ENCODE data around the gene VPS37D. TPM values are rescaled to one million over a fixed set of nuclear protein-coding genes. Genes with fewer than 3 reads are reported as not detected.

The VPS37D gene
- total RNA-seq, 2 donors from 2014 or later: 0.92 to 1.2 TPM

DNA sequence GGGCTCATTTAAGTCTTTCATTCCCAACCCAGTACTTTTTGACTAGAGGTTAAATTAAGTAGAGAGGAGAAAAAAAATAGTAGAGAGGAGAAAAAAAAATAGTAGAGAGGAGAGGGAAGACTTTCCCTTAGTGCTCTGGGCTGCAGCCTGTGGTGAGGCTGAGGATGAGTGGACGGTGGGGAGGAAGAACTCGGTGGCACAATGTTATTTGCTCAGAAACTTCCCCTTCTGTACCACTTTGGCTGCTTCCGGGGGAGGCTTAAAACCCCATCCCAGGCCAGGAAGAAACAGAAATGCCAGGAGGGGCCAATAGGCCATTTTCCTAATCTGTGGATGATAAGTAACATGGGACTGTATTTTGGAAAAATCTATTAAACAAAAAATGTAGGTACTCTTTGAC lies 28.7 kb upstream of the VPS37D start:
- DNase-seq (ENCODE audit: low spot score): no peak
- H3K4me3 ChIP-seq: no peak overlapping the region
- no peaks in the 10 kb centered on the region for H3K36me3 ChIP-seq
- no peaks in the 10 kb centered on the region for H3K27me3 ChIP-seq (replicated peaks; ENCODE audit: insufficient read depth)
- H3K27ac ChIP-seq: no peak overlapping the region
- TF ChIP-seq, protein P1, sequence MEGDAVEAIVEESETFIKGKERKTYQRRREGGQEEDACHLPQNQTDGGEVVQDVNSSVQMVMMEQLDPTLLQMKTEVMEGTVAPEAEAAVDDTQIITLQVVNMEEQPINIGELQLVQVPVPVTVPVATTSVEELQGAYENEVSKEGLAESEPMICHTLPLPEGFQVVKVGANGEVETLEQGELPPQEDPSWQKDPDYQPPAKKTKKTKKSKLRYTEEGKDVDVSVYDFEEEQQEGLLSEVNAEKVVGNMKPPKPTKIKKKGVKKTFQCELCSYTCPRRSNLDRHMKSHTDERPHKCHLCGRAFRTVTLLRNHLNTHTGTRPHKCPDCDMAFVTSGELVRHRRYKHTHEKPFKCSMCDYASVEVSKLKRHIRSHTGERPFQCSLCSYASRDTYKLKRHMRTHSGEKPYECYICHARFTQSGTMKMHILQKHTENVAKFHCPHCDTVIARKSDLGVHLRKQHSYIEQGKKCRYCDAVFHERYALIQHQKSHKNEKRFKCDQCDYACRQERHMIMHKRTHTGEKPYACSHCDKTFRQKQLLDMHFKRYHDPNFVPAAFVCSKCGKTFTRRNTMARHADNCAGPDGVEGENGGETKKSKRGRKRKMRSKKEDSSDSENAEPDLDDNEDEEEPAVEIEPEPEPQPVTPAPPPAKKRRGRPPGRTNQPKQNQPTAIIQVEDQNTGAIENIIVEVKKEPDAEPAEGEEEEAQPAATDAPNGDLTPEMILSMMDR (IDR thresholded peaks at IDR 0.05): no peak
- peaks cover 0 to 10% of the 10 kb centered on the region in 2 donors for H3K4me1 ChIP-seq (ENCODE audit: control insufficient read depth in 1 of 2, low read depth in 2 of 2)
- peaks cover 8% of the 10 kb centered on the region for H3K9me3 ChIP-seq
- no peak for ATAC-seq (ENCODE audit: insufficient number of reproducible peaks, low FRiP score, low read depth)

DNA sequence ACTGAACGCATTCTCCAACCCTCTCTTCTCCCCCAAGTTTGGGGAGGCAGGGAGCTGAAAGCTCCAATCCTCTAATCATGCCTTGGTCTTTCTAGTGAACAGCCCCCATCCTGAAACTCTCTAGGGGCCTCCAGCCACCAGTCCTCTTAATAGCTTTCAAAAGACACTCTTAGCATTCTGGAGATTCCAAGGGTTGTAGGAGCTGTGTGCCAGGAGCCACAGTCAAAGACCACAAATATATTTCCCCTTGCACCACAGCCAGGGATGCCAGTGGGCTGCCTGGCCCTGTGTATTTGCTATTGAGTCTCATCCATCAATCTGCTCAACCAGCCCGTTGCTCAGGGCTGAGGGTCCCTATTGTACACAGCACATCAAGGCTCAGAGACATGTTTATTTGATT lies 24.8 kb upstream of the VPS37D start:
- H3K9me3 ChIP-seq: peaks cover 8% of the 10 kb centered on the region
- H3K4me3 ChIP-seq: no peak overlapping the region
- H3K4me1 ChIP-seq (ENCODE audit: control insufficient read depth in 1 of 2, low read depth in 2 of 2): peaks cover 0 to 2% of the 10 kb centered on the region in 2 donors
- no peak for ATAC-seq (ENCODE audit: insufficient number of reproducible peaks, low FRiP score, low read depth)
- no peak overlapping the region for H3K27ac ChIP-seq
- H3K36me3 ChIP-seq: no peaks in the 10 kb centered on the region
- H3K27me3 ChIP-seq (replicated peaks; ENCODE audit: insufficient read depth): peaks cover 6% of the 10 kb centered on the region
- TF ChIP-seq, protein P1 (IDR thresholded peaks at IDR 0.05): no peak
- no peak for DNase-seq (ENCODE audit: low spot score)

DNA sequence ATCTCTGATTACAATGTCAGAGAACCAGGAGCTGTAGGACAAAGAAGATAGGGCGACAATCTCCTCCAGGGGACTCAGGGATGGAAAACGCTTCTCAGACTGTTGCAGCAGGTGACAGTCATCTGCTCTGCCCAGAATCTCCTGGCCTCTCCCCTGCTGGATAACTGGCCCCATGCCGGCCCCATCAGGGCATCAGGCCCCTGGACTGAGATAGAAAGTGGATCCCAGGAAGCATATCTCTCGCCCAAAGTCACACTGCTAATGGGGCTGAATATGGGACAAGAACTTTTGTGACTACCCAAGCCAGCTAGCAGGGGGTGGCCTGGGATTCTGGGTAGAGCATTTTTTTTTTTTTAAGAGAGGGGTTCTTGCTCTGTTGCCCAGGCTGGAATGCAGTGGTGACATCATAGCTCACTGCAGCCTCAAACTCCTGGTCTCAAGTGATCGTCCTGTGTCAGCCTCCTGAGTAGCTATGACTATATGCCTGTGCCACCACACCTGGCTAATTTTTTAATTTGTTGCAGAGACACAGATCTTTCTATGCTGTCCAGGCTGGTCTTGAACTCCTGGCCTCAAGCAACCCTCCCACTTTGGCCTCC lies 22.8 kb upstream of the VPS37D start:
- no peak overlapping the region for H3K4me3 ChIP-seq
- no peak overlapping the region for H3K27ac ChIP-seq
- no peak for DNase-seq (ENCODE audit: low spot score)
- H3K4me1 ChIP-seq (ENCODE audit: control insufficient read depth in 1 of 2, low read depth in 2 of 2): peaks cover 0 to 5% of the 10 kb centered on the region in 2 donors
- TF ChIP-seq, protein P1 (IDR thresholded peaks at IDR 0.05): no peak
- H3K27me3 ChIP-seq (replicated peaks; ENCODE audit: insufficient read depth): peaks cover 6% of the 10 kb centered on the region
- H3K36me3 ChIP-seq: no peaks in the 10 kb centered on the region
- H3K9me3 ChIP-seq: peaks cover 8% of the 10 kb centered on the region
- no peak for ATAC-seq (ENCODE audit: insufficient number of reproducible peaks, low FRiP score, low read depth)

DNA sequence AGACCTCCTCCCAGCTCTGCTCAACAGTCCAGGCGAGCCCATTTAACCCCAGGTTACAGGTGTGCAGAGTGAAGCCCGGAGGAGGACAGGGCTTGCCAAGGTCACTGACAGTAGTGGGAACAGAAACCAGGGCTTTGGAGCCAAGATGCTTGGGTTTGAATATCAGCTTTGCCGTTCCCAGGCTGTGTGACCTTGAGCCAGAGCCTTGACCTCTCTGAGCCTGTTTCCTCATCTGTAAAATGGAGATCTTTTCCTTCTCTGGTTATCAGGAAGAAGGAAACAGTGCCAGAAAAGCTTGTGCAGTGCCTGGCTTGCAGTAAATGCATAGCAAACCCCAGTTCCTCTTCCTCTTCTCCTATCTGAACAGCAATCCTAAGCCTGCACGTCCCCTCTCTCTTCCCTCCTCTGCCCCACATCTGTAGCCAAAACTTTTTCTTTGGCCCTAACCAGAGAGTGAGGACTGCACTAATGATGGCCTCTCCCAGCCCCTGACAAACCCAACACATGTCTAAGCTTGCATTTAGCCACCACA lies 21.9 kb upstream of the VPS37D start:
- Histone ChIP-seq H3K9me3 (peaks cover 8% of the 10 kb centered on the region), H3K27me3 (replicated peaks; ENCODE audit: insufficient read depth) (peaks cover 6% of the 10 kb centered on the region), H3K4me3 (no peak overlapping the region), H3K36me3 (no peaks in the 10 kb centered on the region), H3K27ac (no peak overlapping the region), H3K4me1 (ENCODE audit: control insufficient read depth in 1 of 2, low read depth in 2 of 2) (peaks cover 0 to 5% of the 10 kb centered on the region in 2 donors)
- DNase-seq (ENCODE audit: low spot score) (no peak), ATAC-seq (ENCODE audit: insufficient number of reproducible peaks, low FRiP score, low read depth) (no peak)
- TF ChIP-seq, protein P1 (IDR thresholded peaks at IDR 0.05): no peak

DNA sequence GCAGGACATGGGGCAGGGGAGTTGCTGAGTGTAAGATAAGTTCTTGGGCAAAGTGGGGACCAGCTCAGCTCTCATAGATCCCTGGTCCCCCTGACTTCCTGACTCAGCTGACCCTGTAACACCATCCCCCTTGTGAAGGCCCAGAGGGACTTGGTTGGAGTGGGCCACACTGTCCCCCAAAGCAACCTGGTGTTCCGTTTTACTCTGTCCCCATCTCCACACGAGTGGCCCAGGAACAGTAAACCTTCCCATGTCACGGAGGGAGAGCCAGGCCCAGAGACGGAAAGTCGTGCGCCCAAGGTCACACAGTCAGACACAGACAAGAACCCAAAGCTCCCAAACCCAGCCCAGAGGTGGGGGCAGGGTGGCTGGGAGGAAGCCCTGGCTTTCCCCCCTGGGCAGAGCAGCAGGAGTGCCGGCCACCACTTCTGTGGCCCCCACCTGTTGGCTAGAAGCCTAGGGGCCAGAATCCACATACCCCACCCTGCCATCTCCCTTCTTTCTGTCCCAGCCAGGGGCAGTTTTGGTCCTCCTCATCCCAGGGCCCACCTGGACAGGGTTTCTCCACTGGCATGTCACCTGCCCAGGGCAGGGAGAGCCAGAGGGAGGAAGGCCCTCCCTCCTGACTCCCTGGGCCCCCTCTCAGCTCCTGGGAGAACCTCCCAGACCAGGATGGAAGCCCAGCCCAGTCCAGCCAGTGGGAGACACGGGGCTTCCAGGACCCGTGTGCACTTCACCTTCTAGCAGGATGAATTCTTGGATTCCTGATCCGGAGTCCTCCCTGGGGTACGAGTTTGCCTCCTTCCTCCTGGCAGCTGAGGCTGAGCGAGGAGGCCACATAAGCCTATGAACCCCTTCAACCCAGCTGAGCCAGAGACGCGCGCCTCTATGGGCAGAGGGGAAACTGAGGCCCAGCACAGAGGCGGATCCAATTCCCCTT lies 20.6 kb upstream of the VPS37D start:
- Histone ChIP-seq H3K4me1 (ENCODE audit: control insufficient read depth in 1 of 2, low read depth in 2 of 2) (peaks cover 0 to 5% of the 10 kb centered on the region in 2 donors), H3K27me3 (replicated peaks; ENCODE audit: insufficient read depth) (peaks cover 6% of the 10 kb centered on the region), H3K4me3 (no peak overlapping the region), H3K27ac (no peak overlapping the region), H3K36me3 (no peaks in the 10 kb centered on the region), H3K9me3 (no peaks in the 10 kb centered on the region)
- no peak for DNase-seq (ENCODE audit: low spot score)
- TF ChIP-seq, protein P1 (IDR thresholded peaks at IDR 0.05): no peak
- no peak for ATAC-seq (ENCODE audit: insufficient number of reproducible peaks, low FRiP score, low read depth)

All from thoracic aorta (tissue), 2 donors.